Activated CD8-positive, alpha-beta T cell treated with anti-CD3 and anti-CD28 coated beads for 36 hours (primary cell): Measurements from ENCODE around the gene ETV5. TPM values are rescaled to one million over a fixed set of nuclear protein-coding genes. Genes with fewer than 3 reads are reported as not detected.
"Not testable (repeated sequence)": the region's sequence is repeated elsewhere in the genome, so short reads cannot be mapped to it uniquely, and the experiment has no call there.

Experiments used
- ATAC-seq: fragments of 200-7000 bp; cut with Tn5 transposase; one replicate; pipeline ENCODE4 v1.10.0; 2021; ENCODE audit warnings: mild to moderate bottlenecking, moderate library complexity
- CTCF ChIA-PET: fragments of 350-600 bp; sonication (Branson Sonifier 250); formaldehyde crosslinking; loops from one replicate; lab custom pipeline; 2021; ENCODE audit warnings: antibody characterized with exemption; lab: Charles Lee
- POLR2A ChIA-PET: fragments of 350-600 bp; sonication (Branson Sonifier 250); formaldehyde crosslinking; loops from one replicate; lab custom pipeline; 2021; ENCODE audit warnings: antibody characterized with exemption; lab: Charles Lee
- DNase-seq: peaks from one replicate; pipeline ENCODE4 v3.0.0-alpha.2; 2020
- H3K27ac Mint-ChIP-seq: one replicate; pipeline ENCODE4 v1.8.0; 2021; ENCODE audit warnings: mild to moderate bottlenecking, mixed read lengths
- H3K27me3 Mint-ChIP-seq: one replicate; pipeline ENCODE4 v1.8.0; 2021; ENCODE audit warnings: mixed read lengths
- H3K36me3 Mint-ChIP-seq: one replicate; pipeline ENCODE4 v1.8.0; 2021; ENCODE audit warnings: low read depth, mixed read lengths
- H3K4me1 Mint-ChIP-seq: one replicate; pipeline ENCODE4 v1.8.0; 2021; ENCODE audit warnings: low read depth, mixed read lengths
- H3K4me3 Mint-ChIP-seq: one replicate; pipeline ENCODE4 v1.8.0; 2021; ENCODE audit warnings: mild to moderate bottlenecking, moderate library complexity, mixed read lengths
- H3K9me3 Mint-ChIP-seq: one replicate; pipeline ENCODE4 v1.8.0; 2021; ENCODE audit warnings: mixed read lengths
- intact Hi-C: fragments of 100-400 bp; cut with micrococcal nuclease; formaldehyde crosslinking; loops from one replicate; pipeline ENCODE4 v1.10.0; 2022
- total RNA-seq, 2 experiments: library from RNA; stranded (reverse); gene quantifications; one replicate each; pipeline ENCODE4 v1.2.3, GENCODE V29; 2021
- TF ChIP-seq, protein P1 (sequence below): fragments of 200-600 bp; IDR thresholded peaks from one replicate; pipeline ENCODE4 v1.8.0; 2022; ENCODE audit warnings: antibody characterized with exemption, mild to moderate bottlenecking

The ETV5 gene
- total RNA-seq, 2 experiments from 2014 or later = 0.68 to 1.4 TPM

GRCh38 chr3:186021673-186022362 is 87.1 kb downstream of the ETV5 start:
- H3K27me3 Mint-ChIP-seq = peaks cover 11% of the 10 kb centered on the region
- POLR2A ChIA-PET = no interaction called here
- ATAC-seq = no peak
- intact Hi-C loops = no loop called here
- H3K9me3 Mint-ChIP-seq = no peaks in the 10 kb centered on the region
- DNase-seq = no peak
- TF ChIP-seq, protein P1, sequence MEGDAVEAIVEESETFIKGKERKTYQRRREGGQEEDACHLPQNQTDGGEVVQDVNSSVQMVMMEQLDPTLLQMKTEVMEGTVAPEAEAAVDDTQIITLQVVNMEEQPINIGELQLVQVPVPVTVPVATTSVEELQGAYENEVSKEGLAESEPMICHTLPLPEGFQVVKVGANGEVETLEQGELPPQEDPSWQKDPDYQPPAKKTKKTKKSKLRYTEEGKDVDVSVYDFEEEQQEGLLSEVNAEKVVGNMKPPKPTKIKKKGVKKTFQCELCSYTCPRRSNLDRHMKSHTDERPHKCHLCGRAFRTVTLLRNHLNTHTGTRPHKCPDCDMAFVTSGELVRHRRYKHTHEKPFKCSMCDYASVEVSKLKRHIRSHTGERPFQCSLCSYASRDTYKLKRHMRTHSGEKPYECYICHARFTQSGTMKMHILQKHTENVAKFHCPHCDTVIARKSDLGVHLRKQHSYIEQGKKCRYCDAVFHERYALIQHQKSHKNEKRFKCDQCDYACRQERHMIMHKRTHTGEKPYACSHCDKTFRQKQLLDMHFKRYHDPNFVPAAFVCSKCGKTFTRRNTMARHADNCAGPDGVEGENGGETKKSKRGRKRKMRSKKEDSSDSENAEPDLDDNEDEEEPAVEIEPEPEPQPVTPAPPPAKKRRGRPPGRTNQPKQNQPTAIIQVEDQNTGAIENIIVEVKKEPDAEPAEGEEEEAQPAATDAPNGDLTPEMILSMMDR = no peak
- CTCF ChIA-PET = interaction anchor here (0.5 kb wide), 1 partner anchor 45 kb away, joined by 3 read pairs; no protein-coding TSS in a partner anchor
- H3K4me1 Mint-ChIP-seq = peaks cover 9% of the 10 kb centered on the region
- H3K4me3 Mint-ChIP-seq = no peak overlapping the region
- no peak overlapping the region for H3K27ac Mint-ChIP-seq
- H3K36me3 Mint-ChIP-seq = no peaks in the 10 kb centered on the region

DNA sequence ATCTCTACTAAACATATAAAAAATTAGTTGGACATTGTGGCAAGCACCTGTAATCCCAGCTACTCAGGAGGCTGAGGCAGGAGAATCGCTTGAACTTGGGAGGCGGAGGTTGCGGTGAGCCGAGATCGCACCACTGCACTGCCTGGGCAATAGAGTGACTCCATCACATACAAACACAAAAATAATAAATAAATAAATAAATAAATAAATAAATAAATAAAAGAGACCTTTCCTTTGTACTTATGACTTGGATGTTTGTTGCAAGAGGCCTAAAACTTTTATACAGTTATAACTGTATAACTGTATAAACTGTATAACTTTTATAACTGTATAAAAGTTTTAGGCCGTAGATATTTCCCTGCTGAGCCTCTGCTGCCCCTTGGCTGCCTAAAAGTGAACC is 87.6 kb downstream of the ETV5 start:
- POLR2A ChIA-PET, H3K4me3 Mint-ChIP-seq, intact Hi-C loops, ATAC-seq, CTCF ChIA-PET, H3K36me3 Mint-ChIP-seq, H3K27ac Mint-ChIP-seq, H3K9me3 Mint-ChIP-seq, DNase-seq, H3K4me1 Mint-ChIP-seq: not testable (repeated sequence)
- H3K27me3 Mint-ChIP-seq = peaks cover 11% of the 10 kb centered on the region

GRCh38 chr3:186019288-186019687 is 89.6 kb downstream of the ETV5 start:
- H3K27me3 Mint-ChIP-seq, H3K27ac Mint-ChIP-seq, intact Hi-C loops, DNase-seq, H3K4me3 Mint-ChIP-seq, ATAC-seq, H3K36me3 Mint-ChIP-seq, CTCF ChIA-PET, H3K4me1 Mint-ChIP-seq, H3K9me3 Mint-ChIP-seq: not testable (repeated sequence)
- POLR2A ChIA-PET = interaction anchor here (0.7 kb wide), 1 partner anchor 78 kb away, joined by 3 read pairs; no protein-coding TSS in a partner anchor

DNA sequence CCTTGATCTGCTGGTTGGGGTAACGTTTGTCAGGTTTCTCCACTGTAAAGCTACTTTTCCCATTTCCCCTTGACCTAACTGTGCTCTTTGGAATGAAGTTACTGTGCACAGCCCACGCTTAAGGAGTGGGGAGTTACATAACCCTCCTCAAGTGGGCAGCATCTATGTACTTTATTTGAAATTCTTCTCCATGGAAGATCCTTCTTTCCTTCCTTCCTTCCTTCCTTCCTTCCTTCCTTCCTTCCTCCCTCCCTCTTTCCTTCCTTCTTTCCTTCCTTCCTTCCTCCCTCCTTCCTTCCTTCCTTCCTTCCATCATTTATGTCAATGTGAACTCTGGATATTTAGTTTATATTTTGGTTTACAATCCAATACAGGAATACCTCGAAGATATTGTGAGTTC is 94.0 kb downstream of the ETV5 start:
- Mint-ChIP-seq H3K36me3 (no peaks in the 10 kb centered on the region), H3K4me3 (no peak overlapping the region), H3K27ac (no peak overlapping the region), H3K9me3 (no peaks in the 10 kb centered on the region), H3K27me3 (peaks cover 12% of the 10 kb centered on the region), H3K4me1 (no peaks in the 10 kb centered on the region)
- CTCF ChIA-PET = no interaction called here
- intact Hi-C loops = no loop called here
- no peak for DNase-seq
- TF ChIP-seq, protein P1 = no peak
- POLR2A ChIA-PET = no interaction called here
- no peak for ATAC-seq

DNA sequence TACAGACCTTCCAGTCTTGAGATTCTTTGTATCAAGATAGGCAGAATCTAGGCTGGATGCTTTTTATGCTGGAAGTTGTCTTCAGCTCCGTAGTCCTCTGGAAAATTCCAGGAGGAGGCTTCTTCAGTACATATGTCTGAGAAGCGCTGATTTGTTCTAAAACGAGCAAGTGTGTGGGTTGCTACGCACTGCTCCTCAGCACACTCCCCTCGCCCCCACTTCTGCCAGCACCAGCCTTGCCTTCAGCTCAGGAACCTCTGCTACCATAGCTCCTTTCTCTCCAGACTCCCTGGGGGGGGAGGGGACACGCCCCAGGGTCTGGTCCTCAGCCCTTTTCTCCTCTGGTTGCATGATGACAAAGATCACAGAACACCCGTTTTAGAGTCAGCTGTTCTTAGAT is 95.6 kb downstream of the ETV5 start:
- CTCF ChIA-PET = interaction anchor here (0.8 to 1.1 kb wide), 2 partner anchors 30 to 70 kb away, joined by 3 to 4 read pairs; no protein-coding TSS in a partner anchor
- POLR2A ChIA-PET = no interaction called here
- intact Hi-C loops = no loop called here

DNA sequence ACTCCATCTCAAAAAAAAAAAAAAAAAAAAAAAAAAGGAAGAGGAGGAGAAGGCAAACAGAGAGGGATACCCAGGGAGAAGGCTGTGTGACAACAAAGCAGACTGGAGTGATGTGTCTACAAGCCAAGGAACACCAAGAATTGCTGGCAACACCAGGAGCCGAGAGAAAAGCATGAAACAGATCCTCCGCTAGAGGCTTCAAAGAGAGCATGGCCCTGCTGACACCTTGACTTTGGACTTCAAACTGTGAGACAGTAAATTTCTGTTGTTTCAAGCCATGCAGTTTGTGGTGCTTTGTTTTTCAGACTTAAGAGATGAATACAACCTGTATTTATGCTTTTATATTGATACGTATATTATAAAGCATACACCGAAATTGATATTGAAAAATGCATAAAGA is 96.8 kb downstream of the ETV5 start:
- H3K9me3 Mint-ChIP-seq = no peaks in the 10 kb centered on the region
- H3K4me1 Mint-ChIP-seq = no peaks in the 10 kb centered on the region
- ChIA-PET POLR2A (no interaction called here), CTCF (no interaction called here)
- H3K4me3 Mint-ChIP-seq = no peak overlapping the region
- H3K27ac Mint-ChIP-seq = no peak overlapping the region
- peaks cover 13% of the 10 kb centered on the region for H3K27me3 Mint-ChIP-seq
- DNase-seq = no peak
- TF ChIP-seq, protein P1 = no peak
- no peak for ATAC-seq
- intact Hi-C loops = no loop called here
- no peaks in the 10 kb centered on the region for H3K36me3 Mint-ChIP-seq

More for the DNA sequence above, 95.6 kb downstream of the ETV5 start:
- ATAC-seq = no peak
- no peak overlapping the region for H3K27ac Mint-ChIP-seq
- no peak for DNase-seq
- no peaks in the 10 kb centered on the region for H3K4me1 Mint-ChIP-seq
- H3K9me3 Mint-ChIP-seq = no peaks in the 10 kb centered on the region
- H3K36me3 Mint-ChIP-seq = no peaks in the 10 kb centered on the region
- H3K27me3 Mint-ChIP-seq = peaks cover 13% of the 10 kb centered on the region
- no peak overlapping the region for H3K4me3 Mint-ChIP-seq
- TF ChIP-seq, protein P1 = no peak
